Natural killer cell (primary cell): Measurements from ENCODE around the gene GIMAP2. TPM values are rescaled to one million over a fixed set of nuclear protein-coding genes. Genes with fewer than 3 reads are reported as not detected.
A peak's percentile ranks its signal among the peaks of the same experiment; 100 is the strongest.

Experiments
- ATAC-seq, 3 donors: fragments of 150-1000 bp in 2 of 3; fragments of 200-7000 bp in 1 of 3; cut with Tn5 transposase; 1 replicate in 1 of 3; 2 replicates in 2 of 3; pipeline ENCODE4 v1.10.0; 2021; ENCODE audit warnings: mild to moderate bottlenecking in 2 of 3, moderate library complexity in 2 of 3
- DNase-seq, 2 donors: peaks; one replicate each; pipeline versions ENCODE4 v3.0.0 to v3.0.0-alpha.2; 2013 to 2021; ENCODE audit warnings: mixed read lengths in 1 of 2
- H3K27ac ChIP-seq: one replicate; pipeline ENCODE4 v1.5.1; 2013; ENCODE audit warnings: mild to moderate bottlenecking, low read length
- H3K27me3 ChIP-seq: one replicate; pipeline ENCODE4 v1.6.1; 2013; ENCODE audit warnings: low read length; ENCODE audit not compliant: control insufficient read depth, insufficient read depth
- H3K36me3 ChIP-seq: one replicate; pipeline ENCODE4 v1.6.1; 2013; ENCODE audit warnings: low read length; ENCODE audit not compliant: control insufficient read depth, insufficient read depth
- H3K4me1 ChIP-seq: one replicate; pipeline ENCODE4 v1.6.1; 2013; ENCODE audit warnings: low read length; ENCODE audit not compliant: control insufficient read depth, insufficient read depth
- H3K4me3 ChIP-seq: one replicate; pipeline ENCODE4 v1.5.1; 2013; ENCODE audit warnings: low read length
- H3K9me3 ChIP-seq: one replicate; pipeline ENCODE4 v1.6.1; 2013; ENCODE audit warnings: low read length; ENCODE audit not compliant: control insufficient read depth, insufficient read depth
- H3K27ac Mint-ChIP-seq, 2 donors: one replicate each; pipeline ENCODE4 v1.8.0; 2022; ENCODE audit warnings: mild to moderate bottlenecking in 2 of 2, mixed read lengths in 2 of 2, moderate library complexity in 1 of 2
- H3K27me3 Mint-ChIP-seq, 2 donors: one replicate each; pipeline ENCODE4 v1.8.0; 2022; ENCODE audit warnings: low read depth in 2 of 2, mixed read lengths in 2 of 2
- H3K36me3 Mint-ChIP-seq: one replicate; pipeline ENCODE4 v1.8.0; 2022; ENCODE audit warnings: mixed read lengths
- H3K4me1 Mint-ChIP-seq, 2 donors: one replicate each; pipeline ENCODE4 v1.8.0; 2022; ENCODE audit warnings: mixed read lengths in 2 of 2
- H3K4me3 Mint-ChIP-seq: one replicate; pipeline ENCODE4 v1.8.0; 2022; ENCODE audit warnings: mild to moderate bottlenecking, moderate library complexity, mixed read lengths
- H3K9me3 Mint-ChIP-seq, 2 donors: one replicate each; pipeline ENCODE4 v1.8.0; 2022; ENCODE audit warnings: mixed read lengths in 2 of 2
- WGBS: methylation state at CpG from one replicate; pipeline ENCODE4 v1.1.7; 2013; ENCODE audit warnings: missing lambda C conversion rate; ENCODE audit not compliant: insufficient coverage; 5-methylcytosine and 5-hydroxymethylcytosine counted together
- intact Hi-C: fragments of 100-400 bp; cut with micrococcal nuclease; formaldehyde crosslinking; loops from one replicate; pipeline ENCODE4 v1.14.2; 2022
- total RNA-seq, 4 donors: library from RNA; stranded (reverse); fragments of 120-200 nt in 1 of 4; gene quantifications; one replicate each; pipeline versions ENCODE4 v1.2.3 to v1.2.4, GENCODE V29; 2013 to 2022
- TF ChIP-seq, protein P1 (sequence below): fragments of 200-600 bp; IDR thresholded peaks from one replicate; pipeline ENCODE4 v1.8.0; 2022; ENCODE audit warnings: antibody characterized with exemption

Gene GIMAP2
- total RNA-seq, 3 donors from 2014 or later (not counting 1 experiment from before 2014, with no cell fraction given) = 47.5 to 77.5 (median 61.0) TPM

DNA sequence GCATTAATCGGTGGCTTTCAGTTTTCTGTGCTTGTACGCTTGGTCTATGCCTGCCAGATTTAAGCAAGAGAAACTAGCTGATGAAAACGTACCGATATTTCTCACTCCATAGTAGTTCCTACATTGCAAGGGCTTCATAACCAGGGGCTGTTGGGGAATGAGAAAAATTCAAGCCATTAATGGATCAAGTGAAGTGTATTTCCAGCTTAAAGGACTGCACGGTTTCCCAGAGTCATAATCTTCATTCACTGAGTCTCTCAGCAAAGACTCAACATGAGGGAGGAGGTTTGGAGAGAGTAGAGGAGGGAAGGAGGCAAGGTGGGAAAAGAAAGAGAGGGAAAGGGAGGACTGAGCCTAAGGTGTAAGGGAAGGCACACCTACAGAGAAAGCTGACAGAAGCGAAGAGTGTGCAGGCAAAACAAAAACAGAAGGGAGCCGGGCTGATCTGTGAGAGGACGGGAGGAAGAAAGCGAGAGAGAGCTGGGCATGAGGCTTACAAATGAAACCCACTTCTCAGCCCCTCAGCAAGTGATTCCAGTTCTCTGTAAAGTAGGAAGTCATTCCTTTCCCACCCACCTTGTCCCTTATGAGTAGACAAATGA, 625 bp downstream of the GIMAP2 start:
- Mint-ChIP-seq H3K9me3 (peaks cover 2 to 3% of the 10 kb centered on the region in 2 donors), H3K27ac (peak overlapping the region; percentile 97 to 99), H3K4me3 (peak overlapping the region; percentile 83), H3K4me1 (peaks cover 87 to 97% of the 10 kb centered on the region in 2 donors), H3K36me3 (peaks cover 55% of the 10 kb centered on the region), H3K27me3 (no peaks in the 10 kb centered on the region)
- peaks cover 27% of the 10 kb centered on the region for H3K36me3 ChIP-seq
- H3K4me3 ChIP-seq = peak overlapping the region; percentile 92
- H3K27me3 ChIP-seq = no peaks in the 10 kb centered on the region
- ATAC-seq (peak; percentile 57 to 66 (median 57)), DNase-seq (peak in 1 of 2 donors; percentile 50)
- TF ChIP-seq, protein P1, sequence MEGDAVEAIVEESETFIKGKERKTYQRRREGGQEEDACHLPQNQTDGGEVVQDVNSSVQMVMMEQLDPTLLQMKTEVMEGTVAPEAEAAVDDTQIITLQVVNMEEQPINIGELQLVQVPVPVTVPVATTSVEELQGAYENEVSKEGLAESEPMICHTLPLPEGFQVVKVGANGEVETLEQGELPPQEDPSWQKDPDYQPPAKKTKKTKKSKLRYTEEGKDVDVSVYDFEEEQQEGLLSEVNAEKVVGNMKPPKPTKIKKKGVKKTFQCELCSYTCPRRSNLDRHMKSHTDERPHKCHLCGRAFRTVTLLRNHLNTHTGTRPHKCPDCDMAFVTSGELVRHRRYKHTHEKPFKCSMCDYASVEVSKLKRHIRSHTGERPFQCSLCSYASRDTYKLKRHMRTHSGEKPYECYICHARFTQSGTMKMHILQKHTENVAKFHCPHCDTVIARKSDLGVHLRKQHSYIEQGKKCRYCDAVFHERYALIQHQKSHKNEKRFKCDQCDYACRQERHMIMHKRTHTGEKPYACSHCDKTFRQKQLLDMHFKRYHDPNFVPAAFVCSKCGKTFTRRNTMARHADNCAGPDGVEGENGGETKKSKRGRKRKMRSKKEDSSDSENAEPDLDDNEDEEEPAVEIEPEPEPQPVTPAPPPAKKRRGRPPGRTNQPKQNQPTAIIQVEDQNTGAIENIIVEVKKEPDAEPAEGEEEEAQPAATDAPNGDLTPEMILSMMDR = no peak
- WGBS = 3% methylated on average over 6 of the region's 9 CpGs
- H3K4me1 ChIP-seq = peaks cover 55% of the 10 kb centered on the region
- peak overlapping the region; percentile 96 for H3K27ac ChIP-seq
- intact Hi-C loops = loop anchor here (5.0 kb wide), 3 partner anchors 51 to 169 kb away; partner anchors contain the start of genes GIMAP5 and GIMAP6
- peaks cover 6% of the 10 kb centered on the region for H3K9me3 ChIP-seq

DNA sequence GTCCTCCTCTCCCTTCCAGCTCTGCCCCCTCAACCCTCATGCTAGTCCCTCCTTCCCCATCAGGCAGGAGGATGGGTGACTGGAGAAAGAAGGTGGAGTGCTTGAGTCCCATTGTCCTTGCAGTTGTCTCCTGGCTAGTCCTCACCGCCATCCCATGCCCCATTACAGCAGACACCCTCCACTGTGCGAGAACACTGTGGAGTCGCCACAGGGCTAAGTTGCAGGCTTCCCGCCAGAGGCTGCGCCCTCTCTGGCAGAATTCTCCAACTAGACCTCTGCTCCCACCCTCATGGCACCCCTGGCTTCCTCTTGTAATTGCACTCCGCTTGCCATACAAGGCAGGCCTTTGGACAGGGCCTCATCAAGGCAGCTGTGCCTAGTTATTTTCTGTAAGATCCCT, 3.1 kb downstream of the GIMAP2 start:
- ATAC-seq (no peak), DNase-seq (no peak)
- H3K4me1 ChIP-seq = peaks cover 59% of the 10 kb centered on the region
- no peaks in the 10 kb centered on the region for H3K27me3 ChIP-seq
- TF ChIP-seq, protein P1 = no peak
- H3K4me3 Mint-ChIP-seq = peak overlapping the region; percentile 83
- H3K9me3 ChIP-seq = peaks cover 24% of the 10 kb centered on the region
- peak overlapping the region; percentile 97 to 99 for H3K27ac Mint-ChIP-seq
- peaks cover 70 to 79% of the 10 kb centered on the region in 2 donors for H3K4me1 Mint-ChIP-seq
- peak overlapping the region; percentile 37 for H3K27ac ChIP-seq
- H3K36me3 Mint-ChIP-seq = peaks cover 47% of the 10 kb centered on the region
- H3K9me3 Mint-ChIP-seq = peaks cover 0 to 4% of the 10 kb centered on the region in 2 donors
- H3K36me3 ChIP-seq = peaks cover 45% of the 10 kb centered on the region
- H3K4me3 ChIP-seq = no peak overlapping the region
- intact Hi-C loops = loop anchor here (5.0 kb wide), 3 partner anchors 49 to 171 kb away; partner anchors contain the start of genes GIMAP5 and GIMAP6
- 99% methylated on average over 6 of the region's 6 CpGs for WGBS
- H3K27me3 Mint-ChIP-seq = no peaks in the 10 kb centered on the region

DNA sequence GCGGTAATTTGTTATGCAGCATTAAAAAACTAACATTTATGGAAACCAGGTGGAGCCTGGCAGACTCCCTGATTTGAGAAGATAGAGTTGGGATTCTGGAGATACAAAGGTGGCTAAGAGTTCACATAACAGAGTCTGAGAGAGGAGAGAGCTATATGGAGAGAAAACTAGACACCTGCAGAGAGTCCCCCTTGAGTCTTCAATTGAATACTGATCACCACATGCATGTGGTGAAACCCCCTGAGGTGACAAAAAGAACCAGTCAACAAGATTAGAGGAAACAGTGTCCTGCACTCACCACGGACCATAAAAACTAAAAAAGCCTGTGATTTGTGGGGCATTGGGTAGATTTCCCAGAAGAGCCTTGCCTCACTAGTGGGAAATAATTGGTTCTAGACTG, 10.1 kb downstream of the GIMAP2 start:
- ATAC-seq (no peak), DNase-seq (no peak)
- Histone ChIP-seq H3K4me3 (no peak overlapping the region), H3K27ac (no peak overlapping the region), H3K27me3 (no peaks in the 10 kb centered on the region), H3K9me3 (peaks cover 35% of the 10 kb centered on the region), H3K4me1 (peaks cover 8% of the 10 kb centered on the region), H3K36me3 (peaks cover 24% of the 10 kb centered on the region)
- Mint-ChIP-seq H3K27me3 (no peaks in the 10 kb centered on the region), H3K9me3 (peaks cover 12 to 31% of the 10 kb centered on the region in 2 donors), H3K4me1 (peaks cover 18 to 19% of the 10 kb centered on the region in 2 donors), H3K4me3 (no peak overlapping the region), H3K27ac (peak overlapping the region in 1 of 2 donors; percentile 77), H3K36me3 (peaks cover 80% of the 10 kb centered on the region)
- TF ChIP-seq, protein P1 = no peak
- intact Hi-C loops = no loop called here
- WGBS = 90% methylated on average over 2 of the region's 2 CpGs
